GM19099 (cell line): ENCODE measurements around the gene SRCAP.

Experiments used
- POLR2A ChIP-seq: IDR thresholded peaks from 3 replicates; pipeline ENCODE4 v1.6.1; 2011; ENCODE audit warnings: low read depth; ENCODE audit not compliant: insufficient read length; ENCODE audit errors: extremely low read depth

Gene SRCAP

GRCh38 chr16:30777591-30778297, 78.8 kb downstream of the SRCAP start:
- TF ChIP-seq POLR2A = no peak

GRCh38 chr16:30778549-30779244, 79.7 kb downstream of the SRCAP start:
- TF ChIP-seq POLR2A = no peak

GRCh38 chr16:30779596-30779995, 80.6 kb downstream of the SRCAP start:
- no peak for TF ChIP-seq POLR2A

GRCh38 chr16:30780021-30780420, 81.0 kb downstream of the SRCAP start:
- no peak for TF ChIP-seq POLR2A

- TF ChIP-seq POLR2A = no peak
Observed at GRCh38 chr16:30780549-30780948, 81.6 kb downstream of the SRCAP start.

- no peak for TF ChIP-seq POLR2A
Observed at GRCh38 chr16:30782486-30783279, 83.7 kb downstream of the SRCAP start.

GRCh38 chr16:30783280-30784109, 84.5 kb downstream of the SRCAP start:
- TF ChIP-seq POLR2A = no peak

- no peak for TF ChIP-seq POLR2A
Observed at GRCh38 chr16:30784215-30784614, 85.2 kb downstream of the SRCAP start.

GRCh38 chr16:30785126-30786106, 86.4 kb downstream of the SRCAP start:
- TF ChIP-seq POLR2A = no peak

- TF ChIP-seq POLR2A = peak; percentile 37
Observed at GRCh38 chr16:30786115-30786935, 87.4 kb downstream of the SRCAP start.

GRCh38 chr16:30786936-30787612, 88.1 kb downstream of the SRCAP start, which contains the start of gene ZNF629:
ZNF629 (minus strand) TSS chr16:30787205; CDS start chr16:30784482, 2,723 bp downstream.
- TF ChIP-seq POLR2A = no peak
